HG03342 (cell line): Measurements from ENCODE around the gene ADD1.

Experiments
- ATAC-seq: cut with Tn5 transposase; IDR thresholded peaks from one replicate; pipeline ENCODE4 v1.9.1; 2021; ENCODE audit warnings: mild to moderate bottlenecking, moderate library complexity; ENCODE audit not compliant: unreplicated experiment

ADD1 gene

DNA sequence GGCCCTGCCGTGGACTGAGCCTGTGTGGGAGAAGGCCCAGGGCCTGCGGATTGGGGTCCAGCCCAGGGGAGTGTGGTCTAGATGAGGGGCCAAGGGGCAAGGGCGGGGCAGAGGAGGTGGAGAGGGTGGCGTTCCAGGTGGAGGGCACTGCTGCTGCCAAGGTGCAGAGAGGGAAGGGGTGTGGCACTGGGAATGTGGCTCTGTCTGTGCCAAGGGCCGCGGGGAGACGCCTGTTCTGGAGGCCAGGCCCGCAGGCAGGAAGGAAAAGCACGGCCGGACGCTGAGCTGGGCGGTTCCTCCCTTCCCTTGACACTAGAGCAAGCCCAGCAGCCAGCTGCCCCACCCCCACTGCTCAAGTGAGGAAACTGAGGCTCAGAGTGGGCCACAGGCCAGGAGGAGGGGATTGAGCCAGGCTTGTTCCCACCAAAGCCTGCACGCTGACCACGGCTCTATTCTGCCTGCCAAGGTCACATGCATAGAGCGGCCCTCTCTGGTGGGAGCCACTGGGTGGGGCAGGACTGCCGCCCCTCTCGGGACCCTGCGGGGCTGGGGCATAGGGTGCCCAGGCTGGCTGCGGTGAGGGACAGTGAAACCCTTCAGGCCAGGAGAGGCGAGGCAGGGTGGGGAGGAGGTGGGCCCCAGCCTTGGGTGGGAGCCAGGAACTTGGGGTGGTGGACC, 37.8 kb upstream of the ADD1 start:
- ATAC-seq: no peak

DNA sequence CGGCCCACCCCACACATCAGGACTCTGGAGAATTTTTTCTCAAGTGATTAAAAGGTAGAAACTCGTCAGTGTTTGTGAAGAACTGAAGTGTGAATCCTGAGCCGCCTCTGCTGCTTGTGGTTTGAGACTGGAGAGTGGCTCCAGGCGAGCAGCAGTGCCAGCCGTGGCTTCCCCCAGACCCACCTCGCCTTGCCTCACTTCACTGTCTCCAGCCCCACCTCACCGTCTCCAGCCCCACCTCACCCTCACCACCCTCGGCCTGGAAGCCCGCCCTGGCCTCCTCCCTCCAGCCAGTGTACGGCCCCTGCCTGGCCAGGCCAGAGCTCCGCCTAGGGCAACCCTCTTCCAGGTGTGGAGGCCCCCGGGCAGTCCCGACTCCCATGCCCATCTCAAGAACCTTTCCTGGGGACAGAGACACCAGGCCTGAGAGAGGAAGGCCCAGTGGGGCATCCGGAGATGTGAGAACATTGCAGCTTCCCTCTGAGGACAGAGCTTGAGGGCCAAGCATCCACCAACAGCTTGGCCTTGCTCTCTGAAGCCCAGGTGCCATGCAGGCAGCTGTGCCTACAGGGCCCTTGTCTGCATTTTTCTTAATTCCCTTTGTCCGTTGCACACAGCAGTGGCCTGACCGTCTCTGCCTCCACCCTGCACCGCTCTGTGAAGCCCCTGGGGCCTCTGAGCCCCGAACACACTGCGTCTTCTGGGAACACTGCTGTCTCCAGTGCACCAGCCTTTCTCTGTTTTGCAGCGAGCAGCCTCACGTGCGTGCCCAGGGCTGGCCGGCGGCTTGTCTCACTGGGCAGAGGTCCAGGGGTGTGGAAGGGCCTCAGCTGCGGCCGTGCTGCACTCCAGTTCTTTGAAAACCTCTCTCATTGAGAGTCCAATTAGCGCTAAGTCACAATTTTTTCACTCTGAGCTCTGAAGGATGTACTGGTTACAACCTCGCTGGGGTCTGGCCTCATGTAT, 37.0 kb upstream of the ADD1 start:
- ATAC-seq: no peak

DNA sequence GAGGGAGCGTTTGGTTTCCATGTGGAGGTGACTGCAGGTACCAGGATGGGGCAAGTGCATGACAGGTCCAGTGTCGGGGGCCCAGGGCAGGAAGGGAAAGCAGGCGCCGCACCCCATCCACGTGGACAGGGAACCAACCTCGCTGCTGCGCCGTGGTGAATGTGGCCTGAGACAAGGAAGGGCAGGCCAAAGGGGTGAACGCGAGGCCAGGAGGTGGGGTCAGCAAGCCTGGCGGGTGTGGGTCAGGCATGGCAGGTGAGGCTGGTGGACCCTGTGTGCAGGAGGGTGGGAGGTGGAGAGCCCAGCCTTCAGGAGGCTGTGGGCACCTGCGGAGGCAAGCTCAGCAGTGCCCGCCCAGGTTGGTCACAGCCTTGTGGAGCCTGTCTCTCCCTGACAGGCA, 36.1 kb upstream of the ADD1 start:
- ATAC-seq: no peak

DNA sequence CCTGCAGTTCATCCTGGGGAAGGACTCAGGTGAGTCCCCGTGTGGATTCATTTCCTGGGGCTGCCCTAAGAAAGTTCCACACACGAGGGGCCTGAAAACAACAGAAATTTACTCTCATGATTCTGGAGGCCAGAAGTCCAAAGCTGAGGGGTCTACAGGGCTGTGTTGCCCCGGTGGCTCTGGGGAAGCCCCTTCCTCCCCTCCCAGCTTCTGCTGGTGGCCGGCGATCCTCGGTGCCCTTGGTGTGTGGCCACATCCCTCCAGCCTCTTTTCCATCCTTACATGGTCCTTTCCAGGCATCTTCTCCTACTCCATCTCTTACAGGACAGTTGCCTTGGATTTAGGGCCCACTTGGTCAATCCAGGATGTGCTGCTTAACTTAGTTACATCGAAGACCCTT, 35.6 kb upstream of the ADD1 start:
- ATAC-seq: no peak

DNA sequence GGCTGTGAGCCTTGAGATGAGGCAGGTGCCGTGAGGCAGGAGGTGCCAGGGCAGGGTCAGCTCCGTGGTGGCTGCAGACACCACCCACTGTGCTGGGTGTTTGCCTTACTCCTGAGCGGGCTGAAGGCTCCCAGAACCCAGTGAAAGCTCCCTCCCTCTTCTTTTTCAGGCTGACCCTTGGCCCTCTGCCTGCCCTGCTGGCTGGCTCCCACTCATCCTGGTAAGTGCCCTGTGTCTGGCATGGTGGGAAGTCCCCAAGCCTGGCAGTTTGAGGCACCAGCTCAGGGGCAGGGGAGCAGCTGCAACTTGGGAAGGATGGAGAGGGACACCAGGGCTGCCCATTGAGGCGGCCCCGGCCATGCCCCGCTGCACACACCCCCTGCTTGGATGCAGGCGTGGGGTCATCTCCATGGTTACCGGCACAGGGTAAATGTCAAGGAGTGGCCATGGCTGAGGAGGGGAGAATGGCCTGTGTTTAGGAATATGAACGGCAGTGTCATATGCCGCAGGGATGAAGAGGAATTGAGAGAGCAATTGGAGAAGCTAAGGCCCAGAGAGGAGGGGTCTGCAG, 33.9 kb upstream of the ADD1 start:
- no peak for ATAC-seq

DNA sequence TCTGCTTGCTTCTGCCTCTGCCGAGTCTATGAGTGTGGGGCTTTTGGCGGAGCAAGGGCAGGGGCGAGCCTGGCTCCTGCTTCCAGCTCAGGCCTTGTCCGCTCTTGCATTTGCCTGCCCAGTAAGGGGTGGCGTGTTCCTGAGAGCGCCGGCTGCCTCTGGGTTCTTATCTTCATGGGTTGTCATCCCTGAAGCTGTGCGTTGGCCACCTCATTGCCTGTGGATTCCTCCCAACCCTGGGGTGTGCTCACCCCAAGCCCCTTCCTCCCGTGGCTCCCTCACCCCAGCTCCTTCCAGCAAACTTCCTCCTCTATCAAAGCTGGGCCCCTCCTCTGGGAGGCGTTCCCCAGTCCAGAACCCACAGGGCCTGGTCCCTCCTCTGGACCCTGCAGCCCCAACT, 33.3 kb upstream of the ADD1 start:
- ATAC-seq: no peak

DNA sequence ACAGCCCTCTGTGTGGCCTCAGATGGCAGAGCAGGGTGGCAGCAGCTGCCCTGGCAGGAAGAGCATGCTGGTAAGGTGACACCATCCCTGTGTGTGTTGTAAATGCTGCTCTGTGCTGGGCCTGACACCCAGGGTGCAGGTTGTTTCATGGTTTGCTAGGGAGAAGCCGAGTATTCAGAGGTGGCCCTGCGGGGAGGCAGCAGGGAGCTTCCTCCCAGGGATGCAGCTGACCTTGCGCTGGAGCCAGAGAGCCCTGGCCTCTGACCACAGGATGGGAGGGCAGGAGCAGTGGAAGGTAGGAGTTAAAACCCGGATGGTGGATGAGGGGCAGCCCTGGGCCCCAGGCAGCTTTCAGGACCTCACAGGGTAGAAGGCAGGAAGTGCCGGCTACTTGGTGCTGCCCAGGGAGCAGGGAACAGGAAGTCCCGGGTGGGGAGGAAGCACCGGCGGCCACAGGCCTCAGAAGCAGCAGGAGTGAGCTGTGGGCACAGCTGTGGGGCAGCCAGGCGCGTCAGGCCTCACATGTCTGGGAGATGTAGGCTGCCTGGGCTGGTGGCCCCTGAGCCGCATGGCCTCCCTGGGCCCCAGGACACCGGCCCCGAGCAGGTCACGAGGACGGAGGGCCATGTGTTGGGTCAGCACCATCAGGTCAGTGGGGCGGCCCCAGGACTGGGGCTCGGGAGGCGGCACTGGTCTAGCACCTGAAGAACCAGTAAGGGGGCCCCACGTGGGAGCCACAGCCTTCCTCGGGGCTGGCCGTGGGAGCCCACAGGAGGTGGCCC, 31.6 kb upstream of the ADD1 start:
- peak; percentile 61 for ATAC-seq

DNA sequence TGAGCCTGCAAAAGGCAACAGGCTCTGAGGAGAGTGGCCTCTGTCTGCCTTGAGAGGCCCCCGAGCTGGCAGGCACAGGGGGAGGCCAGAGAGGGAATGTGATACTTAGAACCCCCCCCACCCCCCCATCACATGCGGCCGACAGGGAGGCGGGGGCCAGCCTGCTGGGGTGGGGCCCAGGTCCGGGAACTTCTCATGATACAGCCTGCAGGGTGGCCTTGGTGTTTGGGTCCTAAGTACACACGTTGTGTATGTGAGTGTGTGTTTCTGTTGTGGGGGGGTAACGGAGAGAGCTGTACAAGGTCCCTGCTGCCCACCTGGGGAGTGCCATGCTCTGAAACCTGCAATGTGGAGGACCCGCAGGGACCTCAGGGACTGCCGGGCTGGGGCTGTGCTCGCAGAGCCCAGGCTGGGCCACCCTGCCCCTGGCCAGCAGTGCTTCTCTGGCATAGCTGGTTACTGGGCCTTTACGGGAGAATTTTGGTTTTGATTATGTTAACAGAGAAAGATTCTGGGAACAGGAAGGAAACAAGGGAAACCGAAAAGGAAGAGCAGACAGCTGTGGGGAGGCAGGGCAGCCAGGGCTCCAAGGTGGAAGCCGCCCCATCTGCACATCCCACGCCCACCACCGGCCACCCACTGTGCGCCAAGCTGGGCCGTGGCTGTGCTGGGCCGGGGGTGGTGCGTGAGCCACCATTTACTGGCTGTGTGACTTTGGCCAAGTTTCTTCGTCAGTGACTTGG, 30.9 kb upstream of the ADD1 start:
- ATAC-seq: no peak

DNA sequence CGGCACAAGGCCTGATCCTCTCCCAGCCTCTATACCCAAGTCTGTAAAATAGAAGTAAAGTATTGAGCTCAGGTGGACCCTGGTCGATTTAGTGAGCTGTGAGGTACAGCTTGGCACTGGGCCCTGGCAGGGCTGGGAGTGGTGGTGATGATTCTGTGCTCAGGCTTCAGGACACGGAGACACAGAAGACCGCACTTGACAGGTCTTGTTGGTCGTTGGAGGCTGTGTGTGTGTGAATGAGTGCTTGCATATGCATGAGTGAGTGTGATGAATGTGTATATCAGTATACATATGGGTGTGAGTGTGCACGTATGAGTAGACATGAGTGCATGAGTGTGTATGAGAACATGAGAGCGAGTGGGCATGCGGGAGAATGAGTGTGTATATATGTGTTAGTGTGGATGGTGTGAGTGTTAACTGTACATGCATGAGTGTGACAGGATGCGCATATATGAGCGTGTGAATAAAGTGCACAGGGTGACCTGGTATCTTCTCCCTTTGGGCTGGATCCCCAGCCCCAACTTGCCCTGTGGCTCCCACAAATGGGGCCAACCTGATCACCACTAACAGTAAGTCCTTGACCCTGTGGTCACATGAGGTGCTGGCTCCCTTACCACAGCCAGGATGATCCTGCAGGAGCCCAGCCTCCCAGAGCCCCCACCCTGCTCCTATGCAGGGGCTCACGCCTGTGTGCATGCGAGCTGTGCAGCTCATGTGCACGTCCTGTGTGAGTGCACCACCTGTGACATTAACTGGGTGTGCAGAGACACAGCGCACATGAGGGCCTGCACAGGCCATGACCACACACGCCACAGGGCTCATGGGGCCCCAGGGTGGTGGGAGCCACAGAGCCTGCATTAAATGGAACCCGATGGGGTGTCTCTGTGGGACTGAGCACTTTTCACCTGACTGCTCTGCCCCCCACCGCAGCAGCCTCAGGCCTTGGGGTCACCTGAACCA, 29.9 kb upstream of the ADD1 start:
- ATAC-seq: no peak

DNA sequence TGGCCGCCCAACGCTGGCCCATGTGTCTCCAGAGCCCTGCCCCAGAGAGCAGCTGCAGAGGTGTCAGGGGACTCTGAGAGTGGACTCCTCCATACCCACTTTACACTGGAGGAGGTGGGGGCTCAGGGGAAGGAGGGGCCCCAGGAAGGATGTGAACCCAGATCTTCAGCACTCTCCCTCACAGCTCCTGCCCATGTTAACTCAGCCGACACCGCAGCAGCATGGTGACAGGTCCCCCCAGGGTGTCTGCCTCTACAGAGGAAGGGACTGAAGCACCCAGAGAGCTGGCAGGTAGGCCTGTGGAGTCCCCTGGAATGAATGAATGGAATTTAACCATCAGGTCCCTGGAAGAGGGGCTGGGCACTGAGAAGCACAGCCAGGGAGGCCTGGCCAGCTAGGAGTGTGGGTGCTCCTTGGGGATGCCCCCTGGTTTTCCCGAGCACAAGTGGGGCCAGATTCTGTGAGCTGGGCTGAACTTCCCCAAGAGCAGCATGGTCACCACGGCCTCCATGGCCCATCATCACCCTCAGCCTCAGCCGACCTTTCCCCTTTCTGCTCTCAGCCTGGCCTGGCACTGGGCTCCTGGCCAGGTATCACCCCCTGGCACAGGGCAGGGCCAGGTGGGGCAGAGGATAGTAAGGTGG, 28.9 kb upstream of the ADD1 start:
- ATAC-seq: no peak

DNA sequence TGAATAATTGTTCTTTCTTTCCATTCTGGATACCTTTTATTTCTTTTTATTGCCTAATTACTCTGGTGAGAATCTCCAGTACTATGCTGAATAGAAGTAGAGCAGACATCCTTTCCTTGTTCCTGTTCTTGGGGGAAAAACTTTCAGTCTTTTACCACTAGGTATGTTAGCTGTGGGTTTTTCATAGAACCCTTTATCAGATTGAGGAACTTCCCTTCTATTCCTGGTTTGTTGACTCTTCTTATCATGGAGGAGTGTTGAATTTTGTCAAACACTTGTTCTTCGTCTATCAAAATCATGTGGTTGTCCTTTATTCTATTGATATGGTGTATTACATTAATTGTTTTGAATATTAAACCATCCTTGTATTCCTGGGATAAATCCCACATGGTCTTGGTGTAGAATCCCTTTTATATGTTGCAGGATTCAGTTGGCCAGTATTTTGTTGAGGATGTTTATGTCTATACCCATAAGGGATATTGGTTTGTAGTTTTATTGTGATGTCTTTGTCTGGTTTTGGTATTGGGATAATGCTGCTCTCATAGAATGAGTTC, 27.2 kb upstream of the ADD1 start:
- no peak for ATAC-seq

DNA sequence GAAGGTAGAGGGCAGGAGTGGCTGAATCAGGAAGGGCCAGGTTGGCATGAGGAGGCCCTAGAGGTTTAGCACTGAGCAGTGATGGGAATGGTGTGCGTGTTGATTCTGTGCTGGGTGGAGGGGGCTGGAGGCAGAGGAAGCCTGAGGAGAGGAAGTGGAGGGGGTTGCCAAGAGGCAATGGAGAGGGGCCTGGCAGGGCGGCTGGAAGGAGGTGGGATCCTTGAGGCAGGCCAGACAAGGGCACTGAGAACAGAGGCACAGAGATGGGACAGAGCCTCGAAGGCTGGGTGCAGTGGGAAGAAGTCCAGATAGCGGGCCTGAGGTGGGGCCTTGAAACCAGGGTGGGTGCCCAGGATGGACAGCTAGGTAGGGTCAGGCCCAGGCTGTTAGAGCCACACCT, 26.5 kb upstream of the ADD1 start:
- no peak for ATAC-seq

DNA sequence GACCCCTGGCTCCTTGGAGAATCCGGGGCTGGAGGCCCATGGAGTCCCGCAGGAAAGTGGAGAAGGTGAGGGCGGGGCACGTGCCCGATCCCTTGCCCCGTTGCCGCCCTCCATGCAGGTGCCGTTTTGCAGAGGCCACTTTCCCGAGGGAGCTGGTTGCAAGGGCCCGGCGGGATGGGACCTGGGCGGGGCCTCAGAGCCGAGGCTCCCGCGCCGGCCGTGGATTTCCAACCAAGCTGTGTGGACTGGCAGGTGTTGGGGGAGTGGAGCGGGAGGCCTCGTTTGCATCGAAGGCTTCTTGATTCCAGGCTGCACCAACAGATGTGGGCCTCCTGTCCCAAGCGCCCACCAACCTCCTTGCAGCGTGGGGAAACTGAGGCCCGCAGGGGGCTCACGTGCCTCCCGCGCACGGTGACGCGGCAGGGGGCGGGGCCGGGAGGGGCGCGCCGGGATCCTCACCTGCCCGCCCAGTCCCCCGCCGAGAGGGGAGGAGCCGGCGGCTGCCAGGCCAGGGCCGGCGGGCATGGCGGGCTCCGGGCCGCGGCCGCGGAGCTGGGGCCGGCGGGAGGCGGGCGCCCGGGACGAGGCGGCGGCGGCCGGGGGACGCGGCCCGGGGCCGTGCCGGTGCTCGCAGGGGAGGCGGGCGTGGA, 25.8 kb upstream of the ADD1 start:
- no peak for ATAC-seq

DNA sequence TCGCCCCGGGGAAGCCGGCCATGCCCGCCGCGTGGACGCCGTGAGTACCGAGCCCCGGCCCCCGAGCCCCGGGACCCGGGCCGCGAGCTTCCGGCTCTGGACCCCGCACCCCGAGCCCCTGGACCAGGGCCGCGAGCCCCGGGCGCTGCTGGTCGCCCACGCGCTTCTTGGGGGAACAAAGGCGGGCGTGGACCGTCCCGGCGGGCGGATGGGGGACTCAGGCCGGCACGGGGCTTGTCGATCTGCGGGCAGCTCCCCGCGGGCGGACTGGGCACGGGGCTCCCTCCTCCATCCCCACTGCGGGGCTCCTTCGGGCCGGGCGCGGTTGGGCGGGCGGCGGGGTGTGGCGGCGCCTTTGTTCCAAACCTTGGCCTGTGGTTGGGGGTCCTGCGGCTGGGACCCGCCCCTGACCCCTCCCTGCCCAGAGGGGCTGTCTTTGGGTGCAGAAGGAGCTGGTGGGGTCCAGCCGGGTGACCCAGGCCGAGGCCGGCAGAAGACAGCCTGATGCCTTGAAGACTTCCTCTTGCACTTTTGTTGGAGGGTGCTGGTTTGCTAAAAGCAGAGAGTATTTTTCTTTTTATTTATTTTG, 25.2 kb upstream of the ADD1 start:
- ATAC-seq: no peak

DNA sequence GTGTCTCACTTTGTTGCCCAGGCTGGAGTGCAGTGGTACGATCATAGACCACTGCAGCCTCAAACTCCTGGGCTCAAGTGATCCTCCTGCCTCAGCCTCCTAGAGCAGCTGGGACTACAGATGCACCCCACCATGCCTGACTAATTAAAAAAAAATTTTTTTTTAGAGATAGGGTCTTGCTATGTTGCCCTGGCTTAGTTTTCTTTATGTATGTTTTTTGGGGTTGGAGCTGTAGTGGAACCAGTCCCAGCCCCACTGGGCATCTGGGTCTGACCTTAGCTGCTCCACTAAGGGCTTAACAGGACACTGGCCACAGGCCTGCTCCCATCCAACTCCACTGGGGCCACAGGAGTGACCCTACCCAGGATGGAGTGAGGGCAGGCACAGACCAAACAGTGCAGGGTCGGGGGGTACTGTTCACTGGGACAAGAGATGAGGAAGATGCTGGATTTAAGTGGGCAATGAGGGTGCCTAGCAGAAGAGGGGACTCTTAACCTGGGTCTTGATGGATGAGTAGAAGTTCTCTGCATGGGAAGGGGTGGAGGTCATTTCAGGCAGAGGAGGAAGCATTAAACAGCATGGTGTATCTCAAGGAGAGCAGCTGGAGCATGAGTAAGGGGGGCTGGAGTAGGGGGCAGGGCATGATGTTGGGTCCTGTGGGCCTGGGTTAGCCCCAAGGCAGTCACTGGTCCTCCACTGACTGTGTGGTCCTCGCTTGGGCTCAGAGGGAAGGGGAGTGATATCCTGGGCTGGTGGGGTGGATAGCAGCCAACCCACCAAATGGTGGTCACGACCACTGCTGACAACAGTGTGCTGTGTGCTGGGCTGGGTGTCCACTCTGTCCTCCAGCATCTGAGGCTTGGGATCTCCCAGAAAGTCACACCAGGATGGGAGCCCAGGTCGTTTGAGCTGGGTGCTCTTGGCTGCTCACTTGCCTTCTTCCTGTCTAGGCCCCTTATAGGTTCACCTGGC, 24.1 kb upstream of the ADD1 start:
- ATAC-seq: no peak

DNA sequence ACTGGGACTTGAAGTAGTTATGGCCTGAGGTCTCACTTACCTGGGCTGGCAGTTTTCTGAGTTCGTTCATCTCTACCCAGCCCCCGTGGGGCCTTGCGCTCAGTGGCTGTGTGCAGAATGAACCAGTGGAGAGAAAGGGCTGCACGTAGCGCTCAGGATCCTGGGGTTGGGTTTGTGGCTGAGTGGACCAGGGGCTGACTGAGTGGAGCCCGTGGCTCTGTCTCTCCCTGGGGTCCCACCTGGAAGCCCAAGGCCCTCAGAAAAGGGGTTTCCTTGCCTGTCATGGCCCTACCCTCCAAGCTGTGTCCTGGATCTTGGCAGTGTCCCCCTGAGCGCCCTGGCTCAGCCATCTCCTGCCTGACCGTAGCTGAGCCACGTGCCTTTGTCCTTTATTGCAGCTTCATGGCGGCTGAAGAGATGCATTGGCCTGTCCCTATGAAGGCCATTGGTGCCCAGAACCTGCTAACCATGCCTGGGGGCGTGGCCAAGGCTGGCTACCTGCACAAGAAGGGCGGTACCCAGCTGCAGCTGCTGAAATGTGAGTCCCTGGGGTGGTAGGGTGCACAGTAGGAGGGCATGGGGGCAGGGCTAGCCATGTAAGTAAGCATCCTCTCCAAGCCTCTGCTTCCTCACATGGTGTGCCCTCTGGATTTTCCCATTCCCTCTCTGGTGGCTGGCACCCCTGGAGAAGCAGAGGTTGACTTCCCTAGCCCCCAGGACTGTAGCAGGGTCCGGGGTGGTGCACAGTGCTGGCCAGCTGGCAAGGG, 23.2 kb upstream of the ADD1 start:
- ATAC-seq: no peak
